Testis (tissue), 2 donors: ENCODE measurements around the gene SMIM7.

ENCODE experiments used
- POLR2A ChIP-seq: fragments of 450-650 bp; IDR thresholded peaks from one replicate; pipeline ENCODE4 v1.6.1; 2017; ENCODE audit warnings: antibody characterized with exemption, mild to moderate bottlenecking, moderate library complexity
- TF ChIP-seq, protein P1 (sequence below), 3 experiments: fragments of 450-650 bp in 2 of 3; fragments of 200-600 bp in 1 of 3; sonication (generic) in 1 of 3; IDR thresholded peaks; one replicate each; pipeline ENCODE4 v1.5.1; 2016 to 2019; ENCODE audit warnings: antibody characterized with exemption in 3 of 3, mild to moderate bottlenecking in 2 of 3, moderate library complexity in 1 of 3

- TF ChIP-seq, protein P1, sequence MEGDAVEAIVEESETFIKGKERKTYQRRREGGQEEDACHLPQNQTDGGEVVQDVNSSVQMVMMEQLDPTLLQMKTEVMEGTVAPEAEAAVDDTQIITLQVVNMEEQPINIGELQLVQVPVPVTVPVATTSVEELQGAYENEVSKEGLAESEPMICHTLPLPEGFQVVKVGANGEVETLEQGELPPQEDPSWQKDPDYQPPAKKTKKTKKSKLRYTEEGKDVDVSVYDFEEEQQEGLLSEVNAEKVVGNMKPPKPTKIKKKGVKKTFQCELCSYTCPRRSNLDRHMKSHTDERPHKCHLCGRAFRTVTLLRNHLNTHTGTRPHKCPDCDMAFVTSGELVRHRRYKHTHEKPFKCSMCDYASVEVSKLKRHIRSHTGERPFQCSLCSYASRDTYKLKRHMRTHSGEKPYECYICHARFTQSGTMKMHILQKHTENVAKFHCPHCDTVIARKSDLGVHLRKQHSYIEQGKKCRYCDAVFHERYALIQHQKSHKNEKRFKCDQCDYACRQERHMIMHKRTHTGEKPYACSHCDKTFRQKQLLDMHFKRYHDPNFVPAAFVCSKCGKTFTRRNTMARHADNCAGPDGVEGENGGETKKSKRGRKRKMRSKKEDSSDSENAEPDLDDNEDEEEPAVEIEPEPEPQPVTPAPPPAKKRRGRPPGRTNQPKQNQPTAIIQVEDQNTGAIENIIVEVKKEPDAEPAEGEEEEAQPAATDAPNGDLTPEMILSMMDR (IDR thresholded peaks at IDR 0.05): no peak
- no peak for TF ChIP-seq POLR2A
Observed at GRCh38 chr19:16627193-16627927, 32.6 kb downstream of the SMIM7 start.
